Mucosa of rectum (tissue), 2 donors: ENCODE measurements around the gene DDA1.

Experiments used
- H3K27ac ChIP-seq, 2 donors: one replicate each; pipeline ENCODE4 v1.7.0; 2013; ENCODE audit warnings: inconsistent platforms in 2 of 2, low read depth in 2 of 2, low read length in 2 of 2
- H3K27me3 ChIP-seq, 2 donors: one replicate each; pipeline ENCODE4 v1.7.0; 2013; ENCODE audit warnings: low read length in 2 of 2; ENCODE audit not compliant: control insufficient read depth in 2 of 2, insufficient read depth in 2 of 2
- H3K36me3 ChIP-seq, 2 donors: one replicate each; pipeline ENCODE4 v1.7.0; 2013; ENCODE audit warnings: low read length in 2 of 2; ENCODE audit not compliant: control insufficient read depth in 2 of 2, insufficient read depth in 2 of 2
- H3K4me1 ChIP-seq, 2 donors: one replicate each; pipeline ENCODE4 v1.7.0; 2013; ENCODE audit warnings: low read length in 2 of 2, mild to moderate bottlenecking in 1 of 2; ENCODE audit not compliant: control insufficient read depth in 2 of 2, insufficient read depth in 2 of 2
- H3K4me3 ChIP-seq, 2 donors: one replicate each; pipeline ENCODE4 v1.7.0; 2013; ENCODE audit warnings: low read length in 2 of 2
- H3K9ac ChIP-seq, 2 donors: one replicate each; pipeline ENCODE4 v1.7.0; 2013; ENCODE audit warnings: low read length in 2 of 2, low read depth in 1 of 2, mild to moderate bottlenecking in 1 of 2
- H3K9me3 ChIP-seq, 2 donors: one replicate each; pipeline ENCODE4 v1.7.0; 2013; ENCODE audit warnings: low read length in 2 of 2; ENCODE audit not compliant: control insufficient read depth in 2 of 2
- donor health status: healthy.
- donor health status: Normal muscosa, but diverticular disease.

The DDA1 gene

GRCh38 chr19:17347361-17347760, 38.0 kb downstream of the DDA1 start:
- peaks cover 0 to 3% of the 10 kb centered on the region in 2 donors for H3K4me1 ChIP-seq
- no peak overlapping the region for H3K27ac ChIP-seq

GRCh38 chr19:17347877-17348276, 38.5 kb downstream of the DDA1 start:
- Histone ChIP-seq H3K27me3 (peaks cover 5 to 6% of the 10 kb centered on the region in 2 donors), H3K27ac (no peak overlapping the region), H3K36me3 (no peaks in the 10 kb centered on the region), H3K4me3 (no peak overlapping the region), H3K9ac (no peak overlapping the region), H3K4me1 (peaks cover 0 to 3% of the 10 kb centered on the region in 2 donors), H3K9me3 (no peaks in the 10 kb centered on the region)

More at GRCh38 chr19:17347361-17347760, 38.0 kb downstream of the DDA1 start:
- no peaks in the 10 kb centered on the region for H3K36me3 ChIP-seq
- H3K9ac ChIP-seq: no peak overlapping the region
- H3K4me3 ChIP-seq: no peak overlapping the region
- H3K27me3 ChIP-seq: peaks cover 5 to 6% of the 10 kb centered on the region in 2 donors
- no peaks in the 10 kb centered on the region for H3K9me3 ChIP-seq

DNA sequence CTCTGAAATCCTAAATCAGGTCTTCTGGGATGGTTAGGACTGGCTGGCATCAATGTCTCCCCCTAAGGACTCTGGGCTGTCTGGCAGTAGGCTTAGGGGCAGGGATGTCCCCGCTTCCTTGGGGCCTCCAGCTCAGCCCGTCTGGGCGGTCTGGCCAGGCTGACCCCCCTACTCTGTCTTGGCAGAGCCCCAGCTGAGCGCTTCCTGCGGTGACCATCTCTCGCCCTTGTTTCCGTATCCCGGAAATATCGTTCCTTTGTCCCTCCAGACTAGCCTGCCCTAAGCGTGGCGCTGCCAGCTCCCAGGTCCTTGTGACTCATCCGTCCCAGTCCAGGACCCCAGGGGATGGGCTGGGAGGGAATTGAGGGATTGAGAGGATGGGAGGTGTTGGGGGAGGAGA, 39.3 kb downstream of the DDA1 start:
- no peak overlapping the region for H3K4me3 ChIP-seq
- H3K9ac ChIP-seq: no peak overlapping the region
- peaks cover 0 to 3% of the 10 kb centered on the region in 2 donors for H3K4me1 ChIP-seq
- no peaks in the 10 kb centered on the region for H3K9me3 ChIP-seq
- peak overlapping the region in 1 of 2 donors; percentile 31 for H3K27ac ChIP-seq
- H3K27me3 ChIP-seq: peaks cover 5 to 6% of the 10 kb centered on the region in 2 donors
- no peaks in the 10 kb centered on the region for H3K36me3 ChIP-seq

DNA sequence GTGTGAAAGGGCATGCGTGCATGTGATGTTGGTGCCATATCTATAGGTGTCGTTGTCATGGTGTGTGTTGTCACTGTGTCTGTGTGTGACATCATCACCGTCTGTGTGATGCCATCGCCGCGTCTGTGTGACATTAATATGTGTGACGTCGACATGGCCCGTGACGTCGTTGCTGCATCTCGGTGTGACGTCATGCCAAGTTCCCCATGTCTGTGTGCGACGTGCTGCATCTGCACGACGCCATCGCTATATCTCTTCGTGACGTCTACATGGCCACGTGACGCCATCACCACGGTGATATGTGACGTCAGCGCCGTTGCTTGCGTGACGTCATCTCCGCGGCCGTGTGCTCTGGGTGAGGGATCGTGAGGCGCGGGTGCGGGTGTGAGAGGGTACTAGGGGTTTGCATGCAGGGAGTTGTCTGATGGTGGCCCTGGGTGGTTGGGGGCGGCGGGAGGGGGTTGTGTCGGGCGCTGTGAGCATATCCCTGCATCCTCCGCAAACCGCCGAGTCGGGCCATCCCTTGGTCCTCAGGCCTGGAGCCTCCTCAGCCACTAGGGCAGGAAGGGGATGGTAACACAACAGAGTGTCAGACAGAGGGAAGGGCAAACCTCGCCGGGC, 42.6 kb downstream of the DDA1 start:
- H3K27ac ChIP-seq: no peak overlapping the region
- H3K9ac ChIP-seq: no peak overlapping the region
- H3K27me3 ChIP-seq: peaks cover 5 to 6% of the 10 kb centered on the region in 2 donors
- no peak overlapping the region for H3K4me3 ChIP-seq
- no peaks in the 10 kb centered on the region for H3K9me3 ChIP-seq
- H3K36me3 ChIP-seq: no peaks in the 10 kb centered on the region
- H3K4me1 ChIP-seq: peaks cover 0 to 3% of the 10 kb centered on the region in 2 donors

GRCh38 chr19:17352608-17353280, 43.4 kb downstream of the DDA1 start:
- H3K4me1 ChIP-seq: peaks cover 0 to 3% of the 10 kb centered on the region in 2 donors
- no peak overlapping the region for H3K4me3 ChIP-seq
- H3K27ac ChIP-seq: no peak overlapping the region
- no peaks in the 10 kb centered on the region for H3K36me3 ChIP-seq
- H3K27me3 ChIP-seq: peaks cover 5 to 6% of the 10 kb centered on the region in 2 donors
- no peak overlapping the region for H3K9ac ChIP-seq
- H3K9me3 ChIP-seq: no peaks in the 10 kb centered on the region

- Histone ChIP-seq H3K4me1 (peaks cover 0 to 3% of the 10 kb centered on the region in 2 donors), H3K9ac (no peak overlapping the region), H3K27ac (no peak overlapping the region), H3K4me3 (no peak overlapping the region), H3K36me3 (no peaks in the 10 kb centered on the region), H3K27me3 (peaks cover 5 to 6% of the 10 kb centered on the region in 2 donors), H3K9me3 (no peaks in the 10 kb centered on the region)
Measured at GRCh38 chr19:17353386-17353785, 44.0 kb downstream of the DDA1 start.

GRCh38 chr19:17357078-17357666, 47.8 kb downstream of the DDA1 start:
- no peaks in the 10 kb centered on the region for H3K36me3 ChIP-seq
- no peaks in the 10 kb centered on the region for H3K27me3 ChIP-seq
- no peaks in the 10 kb centered on the region for H3K4me1 ChIP-seq
- H3K9ac ChIP-seq: no peak overlapping the region
- H3K27ac ChIP-seq: no peak overlapping the region
- H3K9me3 ChIP-seq: no peaks in the 10 kb centered on the region
- H3K4me3 ChIP-seq: no peak overlapping the region

DNA sequence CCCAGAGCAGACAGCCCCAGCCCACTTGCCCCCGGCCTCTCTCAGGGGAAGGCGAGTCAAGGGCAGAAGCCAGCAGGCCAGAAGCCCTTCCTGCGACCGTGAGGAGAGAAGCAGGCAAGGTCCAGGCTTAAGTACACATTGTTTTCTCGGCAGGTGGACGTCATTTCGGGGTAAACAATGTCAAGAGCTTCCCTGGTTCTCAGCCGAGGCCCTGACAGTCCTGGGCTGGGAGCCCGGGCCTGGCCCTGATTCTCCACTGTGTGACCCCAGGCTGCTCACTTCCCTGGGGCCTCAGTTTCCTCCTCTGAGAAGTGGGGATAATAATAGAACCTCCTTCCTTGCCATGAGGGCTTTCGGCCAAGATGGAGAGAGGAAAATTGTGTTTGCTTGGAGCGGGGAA, 48.4 kb downstream of the DDA1 start:
- H3K4me1 ChIP-seq: no peaks in the 10 kb centered on the region
- no peaks in the 10 kb centered on the region for H3K9me3 ChIP-seq
- no peak overlapping the region for H3K4me3 ChIP-seq
- H3K27me3 ChIP-seq: no peaks in the 10 kb centered on the region
- H3K36me3 ChIP-seq: no peaks in the 10 kb centered on the region
- no peak overlapping the region for H3K27ac ChIP-seq
- no peak overlapping the region for H3K9ac ChIP-seq

GRCh38 chr19:17358395-17358794, 49.0 kb downstream of the DDA1 start:
- no peaks in the 10 kb centered on the region for H3K4me1 ChIP-seq
- no peaks in the 10 kb centered on the region for H3K36me3 ChIP-seq
- H3K27me3 ChIP-seq: no peaks in the 10 kb centered on the region
- no peak overlapping the region for H3K27ac ChIP-seq
- no peak overlapping the region for H3K4me3 ChIP-seq
- no peak overlapping the region for H3K9ac ChIP-seq
- H3K9me3 ChIP-seq: no peaks in the 10 kb centered on the region
